ENCODE data around the gene FABP3.

The FABP3 gene

DNA sequence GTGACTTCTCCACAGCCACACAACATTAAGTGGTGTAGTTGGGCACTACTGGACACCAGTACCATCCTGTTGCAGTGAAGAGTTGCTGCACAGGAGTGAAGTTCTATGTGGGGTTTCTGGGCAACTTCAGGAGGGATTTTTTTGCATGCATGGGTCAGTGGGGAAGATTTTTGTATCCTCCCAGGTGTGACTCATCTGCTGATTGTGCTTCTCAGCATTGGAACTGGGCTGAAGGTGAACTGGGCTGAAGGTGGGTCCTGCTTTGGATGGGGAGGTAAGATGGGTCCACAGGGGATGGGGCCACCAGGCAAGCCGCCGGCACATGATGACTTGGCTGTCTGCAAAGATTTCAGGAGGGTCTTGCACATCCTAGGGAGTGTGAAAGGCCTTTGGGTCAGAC, 42.8 kb upstream of the FABP3 start (continued):
- TF ChIP-seq, protein P1, sequence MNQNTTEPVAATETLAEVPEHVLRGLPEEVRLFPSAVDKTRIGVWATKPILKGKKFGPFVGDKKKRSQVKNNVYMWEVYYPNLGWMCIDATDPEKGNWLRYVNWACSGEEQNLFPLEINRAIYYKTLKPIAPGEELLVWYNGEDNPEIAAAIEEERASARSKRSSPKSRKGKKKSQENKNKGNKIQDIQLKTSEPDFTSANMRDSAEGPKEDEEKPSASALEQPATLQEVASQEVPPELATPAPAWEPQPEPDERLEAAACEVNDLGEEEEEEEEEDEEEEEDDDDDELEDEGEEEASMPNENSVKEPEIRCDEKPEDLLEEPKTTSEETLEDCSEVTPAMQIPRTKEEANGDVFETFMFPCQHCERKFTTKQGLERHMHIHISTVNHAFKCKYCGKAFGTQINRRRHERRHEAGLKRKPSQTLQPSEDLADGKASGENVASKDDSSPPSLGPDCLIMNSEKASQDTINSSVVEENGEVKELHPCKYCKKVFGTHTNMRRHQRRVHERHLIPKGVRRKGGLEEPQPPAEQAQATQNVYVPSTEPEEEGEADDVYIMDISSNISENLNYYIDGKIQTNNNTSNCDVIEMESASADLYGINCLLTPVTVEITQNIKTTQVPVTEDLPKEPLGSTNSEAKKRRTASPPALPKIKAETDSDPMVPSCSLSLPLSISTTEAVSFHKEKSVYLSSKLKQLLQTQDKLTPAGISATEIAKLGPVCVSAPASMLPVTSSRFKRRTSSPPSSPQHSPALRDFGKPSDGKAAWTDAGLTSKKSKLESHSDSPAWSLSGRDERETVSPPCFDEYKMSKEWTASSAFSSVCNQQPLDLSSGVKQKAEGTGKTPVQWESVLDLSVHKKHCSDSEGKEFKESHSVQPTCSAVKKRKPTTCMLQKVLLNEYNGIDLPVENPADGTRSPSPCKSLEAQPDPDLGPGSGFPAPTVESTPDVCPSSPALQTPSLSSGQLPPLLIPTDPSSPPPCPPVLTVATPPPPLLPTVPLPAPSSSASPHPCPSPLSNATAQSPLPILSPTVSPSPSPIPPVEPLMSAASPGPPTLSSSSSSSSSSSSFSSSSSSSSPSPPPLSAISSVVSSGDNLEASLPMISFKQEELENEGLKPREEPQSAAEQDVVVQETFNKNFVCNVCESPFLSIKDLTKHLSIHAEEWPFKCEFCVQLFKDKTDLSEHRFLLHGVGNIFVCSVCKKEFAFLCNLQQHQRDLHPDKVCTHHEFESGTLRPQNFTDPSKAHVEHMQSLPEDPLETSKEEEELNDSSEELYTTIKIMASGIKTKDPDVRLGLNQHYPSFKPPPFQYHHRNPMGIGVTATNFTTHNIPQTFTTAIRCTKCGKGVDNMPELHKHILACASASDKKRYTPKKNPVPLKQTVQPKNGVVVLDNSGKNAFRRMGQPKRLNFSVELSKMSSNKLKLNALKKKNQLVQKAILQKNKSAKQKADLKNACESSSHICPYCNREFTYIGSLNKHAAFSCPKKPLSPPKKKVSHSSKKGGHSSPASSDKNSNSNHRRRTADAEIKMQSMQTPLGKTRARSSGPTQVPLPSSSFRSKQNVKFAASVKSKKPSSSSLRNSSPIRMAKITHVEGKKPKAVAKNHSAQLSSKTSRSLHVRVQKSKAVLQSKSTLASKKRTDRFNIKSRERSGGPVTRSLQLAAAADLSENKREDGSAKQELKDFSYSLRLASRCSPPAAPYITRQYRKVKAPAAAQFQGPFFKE (tag by site-specific recombination; IDR thresholded peaks at IDR 0.05; ENCODE audit: borderline replicate concordance), result no peak
- TF ChIP-seq SP2 (tag by site-specific recombination; IDR thresholded peaks at IDR 0.05) (no peak), ZNF354C (tag by site-specific recombination; IDR thresholded peaks at IDR 0.05; ENCODE audit: borderline replicate concordance, low read depth) (no peak), ZNF2 (tag by site-specific recombination; IDR thresholded peaks at IDR 0.05) (no peak)
- TF ChIP-seq, protein P2, sequence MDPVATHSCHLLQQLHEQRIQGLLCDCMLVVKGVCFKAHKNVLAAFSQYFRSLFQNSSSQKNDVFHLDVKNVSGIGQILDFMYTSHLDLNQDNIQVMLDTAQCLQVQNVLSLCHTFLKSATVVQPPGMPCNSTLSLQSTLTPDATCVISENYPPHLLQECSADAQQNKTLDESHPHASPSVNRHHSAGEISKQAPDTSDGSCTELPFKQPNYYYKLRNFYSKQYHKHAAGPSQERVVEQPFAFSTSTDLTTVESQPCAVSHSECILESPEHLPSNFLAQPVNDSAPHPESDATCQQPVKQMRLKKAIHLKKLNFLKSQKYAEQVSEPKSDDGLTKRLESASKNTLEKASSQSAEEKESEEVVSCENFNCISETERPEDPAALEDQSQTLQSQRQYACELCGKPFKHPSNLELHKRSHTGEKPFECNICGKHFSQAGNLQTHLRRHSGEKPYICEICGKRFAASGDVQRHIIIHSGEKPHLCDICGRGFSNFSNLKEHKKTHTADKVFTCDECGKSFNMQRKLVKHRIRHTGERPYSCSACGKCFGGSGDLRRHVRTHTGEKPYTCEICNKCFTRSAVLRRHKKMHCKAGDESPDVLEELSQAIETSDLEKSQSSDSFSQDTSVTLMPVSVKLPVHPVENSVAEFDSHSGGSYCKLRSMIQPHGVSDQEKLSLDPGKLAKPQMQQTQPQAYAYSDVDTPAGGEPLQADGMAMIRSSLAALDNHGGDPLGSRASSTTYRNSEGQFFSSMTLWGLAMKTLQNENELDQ (tag by site-specific recombination; IDR thresholded peaks at IDR 0.05; ENCODE audit: low read depth), result no peak

DNA sequence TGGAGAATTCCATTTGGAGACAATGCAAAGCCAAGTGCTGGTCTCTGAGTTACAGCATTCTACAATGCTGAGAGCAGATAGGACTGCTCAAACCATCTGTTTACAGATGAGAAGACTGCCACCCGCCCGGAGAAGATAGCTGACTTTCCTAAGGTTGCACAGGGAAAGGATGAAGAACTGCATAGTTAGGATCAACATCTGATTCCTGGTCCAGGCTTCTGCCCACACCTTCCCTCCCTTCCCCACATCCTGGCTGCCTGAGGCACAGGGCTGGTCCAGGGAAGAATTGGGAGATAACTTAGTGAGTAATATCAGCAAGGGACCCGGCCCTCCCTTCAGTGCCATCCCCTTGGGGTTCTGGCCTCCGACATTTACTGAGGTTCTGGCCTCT, 42.1 kb upstream of the FABP3 start:
- H3K4me1 ChIP-seq (ENCODE audit: control insufficient read depth, insufficient read depth, low read length), result no peaks in the 10 kb centered on the region; the same call in 1 of the 2 replicates
- no peaks in the 10 kb centered on the region for H3K9me3 ChIP-seq (ENCODE audit: control insufficient read depth, insufficient read depth, low read depth, low read length)
- ChIA-PET CTCF (interaction anchor here (0.6 to 2.1 kb wide), 2 partner anchors 20 to 188 kb away, joined by 3 to 14 read pairs; no protein-coding TSS in a partner anchor), POLR2A (no interaction called here)
- TF ChIP-seq TCF7L2 (IDR thresholded peaks at IDR 0.05; ENCODE audit: borderline replicate concordance, low read depth, low read length) (no peak), MYNN (tag by site-specific recombination; IDR thresholded peaks at IDR 0.05; ENCODE audit: borderline replicate concordance) (no peak), ZNF571 (tag by site-specific recombination; IDR thresholded peaks at IDR 0.05) (no peak), KLF10 (tag by site-specific recombination; IDR thresholded peaks at IDR 0.05) (no peak), ZSCAN23 (tag by site-specific recombination; IDR thresholded peaks at IDR 0.05) (no peak), ZNF274 (IDR thresholded peaks at IDR 0.05; ENCODE audit: low read length) (no peak), ZNF274 (tag by site-specific recombination; IDR thresholded peaks at IDR 0.05; ENCODE audit: borderline replicate concordance) (no peak), ZBTB48 (tag by site-specific recombination; IDR thresholded peaks at IDR 0.05) (no peak), ZNF24 (tag by site-specific recombination; IDR thresholded peaks at IDR 0.05) (no peak), ZNF37A (tag by site-specific recombination; IDR thresholded peaks at IDR 0.05) (no peak)
- TF ChIP-seq, protein P2 (tag by site-specific recombination; IDR thresholded peaks at IDR 0.05; ENCODE audit: low read depth), result no peak
- no peaks in the 10 kb centered on the region for H3K36me3 ChIP-seq (ENCODE audit: control insufficient read depth in 2 of 2, insufficient read depth in 1 of 2, low read length in 2 of 2)
- no peak overlapping the region for H3K4me3 ChIP-seq (ENCODE audit: low read depth, low read length)
- H3K27ac ChIP-seq (ENCODE audit: extremely low read depth, low read depth, low read length), result no peak overlapping the region

Data from HEK293 (cell line).